Measurements from ENCODE around the gene GRIN2A.

GRCh38 chr16:9941245-9941644 lies 241.0 kb downstream of the GRIN2A start:
- TF ChIP-seq CTCF (IDR thresholded peaks at IDR 0.05; ENCODE audit: poor library complexity, severe bottlenecking) (no peak), POLR2AphosphoS5 (IDR thresholded peaks at IDR 0.05) (no peak), EZH2 (IDR thresholded peaks at IDR 0.05; ENCODE audit: borderline replicate concordance, insufficient read depth, low read length, poor library complexity, severe bottlenecking) (no peak), SMC3 (conservative IDR thresholded peaks at IDR 0.05; ENCODE audit: poor library complexity) (no peak)
